HepG2 (cell line): ENCODE measurements around the gene CROCC. TPM values are rescaled to one million over a fixed set of nuclear protein-coding genes. Genes with fewer than 3 reads are reported as not detected.

Experiments used
- ATAC-seq: fragments of 200-7000 bp; cut with Tn5 transposase; 3 replicates; pipeline ENCODE4 v1.9.1; 2020; ENCODE audit warnings: mild to moderate bottlenecking, moderate library complexity
- BruUV-seq: library from RNA; stranded (reverse); fragments of 400-500 nt; replicated peaks from 2 replicates; lab custom pipeline; 2021; lab: Mats Ljungman, UMichigan
- CTCF ChIA-PET: fragments of 300-600 bp; formaldehyde crosslinking; extraction: SDS; loops from one replicate; lab custom pipeline; 2021; ENCODE audit warnings: low total read pairs, inconsistent platforms, low intra/inter-chr PET ratio; lab: Yijun Ruan, JAX
- POLR2A ChIA-PET: fragments of 350-600 bp; sonication (Branson Sonifier 250); formaldehyde crosslinking; loops from one replicate; lab custom pipeline; 2020; ENCODE audit warnings: antibody characterized with exemption, inconsistent platforms; lab: Yijun Ruan, JAX
- DNase-seq: peaks from one replicate; pipeline ENCODE4 v3.0.0-alpha.2; 2015; ENCODE audit warnings: low spot score
- FAIRE-seq: peaks from 3 replicates; lab custom pipeline; 2011; peaks lifted over from hg19 to GRCh38; lab: Jason Lieb, UNC
- H2AFZ ChIP-seq: one replicate; pipeline ENCODE4 v1.6.1; 2011; ENCODE audit warnings: low read length, inconsistent platforms
- H3K27ac ChIP-seq: fragments of 300-600 bp; 3 replicates; pipeline ENCODE4 v1.8.0; 2011; ENCODE audit warnings: mixed run types, mild to moderate bottlenecking, mixed read lengths, low read length, inconsistent platforms; ENCODE audit not compliant: insufficient read depth; ENCODE audit errors: extremely low read length
- H3K27me3 ChIP-seq, 2 experiments: fragments of 200-600 bp in 1 of 2; 2 replicates in 1 of 2; 3 replicates in 1 of 2; pipeline versions ENCODE4 v1.6.0 to v1.8.0; 2011; ENCODE audit warnings: low read length in 2 of 2, mild to moderate bottlenecking in 2 of 2, moderate library complexity in 2 of 2, inconsistent platforms in 1 of 2; ENCODE audit not compliant: insufficient read depth in 2 of 2, control insufficient read depth in 1 of 2
- H3K36me3 ChIP-seq, 2 experiments: fragments of 200-600 bp in 1 of 2; replicated peaks in 1 of 2; 2 replicates in 1 of 2; 3 replicates in 1 of 2; pipeline versions ENCODE4 v1.5.1 to v1.8.0; 2011; ENCODE audit warnings: low read length in 2 of 2, inconsistent platforms in 1 of 2; ENCODE audit not compliant: insufficient read depth in 2 of 2, control insufficient read depth in 1 of 2
- H3K4me1 ChIP-seq: 2 replicates; pipeline ENCODE4 v1.5.1; 2012; ENCODE audit warnings: low read length, inconsistent platforms; ENCODE audit not compliant: insufficient read depth
- H3K4me2 ChIP-seq: 2 replicates; pipeline ENCODE4 v1.6.0; 2011; ENCODE audit warnings: low read depth, low read length, inconsistent platforms
- H3K4me3 ChIP-seq, 3 experiments: fragments of 200-600 bp in 1 of 3; sonication (generic), shearing (Covaris generic) in 1 of 3; replicated peaks in 1 of 3; 2 replicates each; pipeline ENCODE4 v1.5.1; 2011 to 2016; ENCODE audit warnings: low read length in 3 of 3, inconsistent platforms in 2 of 3, low read depth in 2 of 3, mild to moderate bottlenecking in 2 of 3, control low read depth in 1 of 3, mixed read lengths in 1 of 3; ENCODE audit not compliant: insufficient read depth in 1 of 3
- H3K79me2 ChIP-seq: one replicate; pipeline ENCODE4 v1.6.1; 2011; ENCODE audit warnings: low read length, inconsistent platforms; ENCODE audit not compliant: insufficient read depth
- H3K9ac ChIP-seq: 2 replicates; pipeline ENCODE4 v1.6.0; 2011; ENCODE audit warnings: mild to moderate bottlenecking, low read depth, low read length, inconsistent platforms; ENCODE audit not compliant: insufficient read depth
- H3K9me3 ChIP-seq: 2 replicates; pipeline ENCODE4 v1.5.1; 2012; ENCODE audit warnings: mild to moderate bottlenecking, low read length
- H4K20me1 ChIP-seq: 2 replicates; pipeline ENCODE4 v1.6.0; 2011; ENCODE audit warnings: inconsistent platforms, mild to moderate bottlenecking, low read length, moderate library complexity; ENCODE audit not compliant: insufficient read depth
- MATR3 ChIP-seq: sonication (generic); formaldehyde crosslinking; IDR thresholded peaks from 2 replicates; pipeline ENCODE4 v1.4.0; 2020; ENCODE audit warnings: missing genetic modification reagents
- MTF1 ChIP-seq: sonication (generic); formaldehyde crosslinking; IDR thresholded peaks from 2 replicates; pipeline ENCODE4 v1.5.0; 2020; ENCODE audit warnings: missing genetic modification reagents
- PREB ChIP-seq: sonication (generic); formaldehyde crosslinking; IDR thresholded peaks from 2 replicates; pipeline ENCODE4 v1.4.0; 2020; ENCODE audit warnings: missing genetic modification reagents
- ZNF629 ChIP-seq: sonication (generic); formaldehyde crosslinking; conservative IDR thresholded peaks from 2 replicates; pipeline ENCODE4 v1.5.0; 2020; ENCODE audit warnings: missing genetic modification reagents
- ZNF784 ChIP-seq: sonication (generic); formaldehyde crosslinking; IDR thresholded peaks from 2 replicates; pipeline ENCODE4 v1.5.1; 2020; ENCODE audit warnings: missing genetic modification reagents, mild to moderate bottlenecking, borderline replicate concordance
- WGBS: methylation state at CpG from one replicate; pipeline ENCODE4 v1.1.6; 2017; ENCODE audit warnings: low lambda C conversion rate; 5-methylcytosine and 5-hydroxymethylcytosine counted together
- in situ Hi-C: cut with HindIII; loops from 2 replicates; pipeline ENCODE4 v1.10.0; 2017; ENCODE audit warnings: low pct_unique_long_range_greater_than_20kb; ENCODE audit not compliant: extremely low pct_ligation_motif_present
- intact Hi-C: fragments of 100-400 bp; cut with micrococcal nuclease; formaldehyde crosslinking; loops from one replicate; pipeline ENCODE4 v1.10.0; 2022; ENCODE audit not compliant: unreplicated experiment
- polyA plus RNA-seq, 8 experiments: library from polyadenylated mRNA; depleted of rRNA in 3 of 8; stranded (reverse) in 7 of 8; unstranded in 1 of 8; fragments of >200 nt; fragmentation: Illumina TruSeq in 4 of 8; extraction: Trizol in 4 of 8; gene quantifications; 2 replicates each; pipeline versions ENCODE4 v1.2.1 to v1.2.3, GENCODE V29; 2011 to 2016; ENCODE audit warnings: low read depth in 4 of 8, missing spikeins in 1 of 8, mixed read lengths in 1 of 8; ENCODE audit not compliant: insufficient read depth in 1 of 8
- total RNA-seq, 5 experiments: library from RNA; depleted of rRNA; stranded (reverse); fragments of >200 nt; fragmentation: Illumina TruSeq; extraction: Trizol; gene quantifications; 2 replicates each; pipeline ENCODE4 v1.2.3, GENCODE V29; 2016; ENCODE audit warnings: low read depth in 1 of 5

CROCC gene
- total and polyA plus RNA-seq, 2 of the 13 experiments (the other 11 are each of a cell fraction or from before 2014, with no cell fraction given) = 7.8 to 15.5 TPM

GRCh38 chr1:17004466-17005364, 83.0 kb downstream of the CROCC start:
- no peak for ATAC-seq
- FAIRE-seq = no peak

More at GRCh38 chr1:17004466-17005364, 83.0 kb downstream of the CROCC start:
- intact Hi-C loops (no loop called here), in situ Hi-C loops (no loop called here)
- POLR2A ChIA-PET = no interaction called here
- peaks cover 4% of the 10 kb centered on the region for H3K4me1 ChIP-seq
- no peak overlapping the region for H3K27ac ChIP-seq
- CTCF ChIA-PET = no interaction called here
- H3K36me3 ChIP-seq = peaks cover 8 to 22% of the 10 kb centered on the region in 2 experiments; a peak in 3 of 5 replicates
- no peak overlapping the region for H3K4me2 ChIP-seq
- no peak overlapping the region for H2AFZ ChIP-seq
- no TSS peak for BruUV-seq
- no peaks in the 10 kb centered on the region for H4K20me1 ChIP-seq
- H3K27me3 ChIP-seq = no peaks in the 10 kb centered on the region
- no peak overlapping the region for H3K4me3 ChIP-seq
- H3K79me2 ChIP-seq = no peaks in the 10 kb centered on the region
- no peaks in the 10 kb centered on the region for H3K9me3 ChIP-seq
- WGBS = 94% methylated on average over 18 of the region's 24 CpGs
- no peak for DNase-seq
- H3K9ac ChIP-seq = no peak overlapping the region
- TF ChIP-seq ZNF629 (CRISPR knock-in tag) (peak; percentile 85), PREB (CRISPR knock-in tag) (no peak), MTF1 (no peak), MATR3 (CRISPR knock-in tag) (no peak), ZNF784 (CRISPR knock-in tag) (no peak)
